ENCODE results near the gene ADGRB3.
"Not testable (repeated sequence)": the region's sequence is repeated elsewhere in the genome, so short reads cannot be mapped to it uniquely, and the experiment has no call there.

Gene ADGRB3

DNA sequence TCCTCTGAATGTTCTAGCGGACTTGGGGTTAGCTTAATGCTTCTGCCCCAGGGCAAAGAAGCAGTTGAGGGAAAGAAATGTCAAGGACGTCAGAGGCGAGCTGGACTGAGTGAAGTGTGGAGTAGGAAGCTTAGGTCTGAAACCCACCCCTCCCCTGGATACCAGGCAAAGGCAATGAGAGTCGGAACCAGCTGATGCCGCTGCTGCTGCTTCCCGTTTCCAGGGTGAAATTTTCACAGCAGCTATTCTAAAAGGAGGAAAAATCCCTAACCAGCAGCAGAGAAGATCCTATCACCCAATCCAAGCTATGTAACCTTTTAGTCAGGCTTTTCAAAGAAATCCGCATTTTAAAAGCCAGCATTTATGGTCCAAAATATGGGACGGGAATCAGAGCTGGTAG lies 597.4 kb downstream of the ADGRB3 start:
- no peak for DNase-seq (ENCODE audit: low read depth in 3 of 3, low spot score in 1 of 3)

GRCh38 chr6:69232911-69233448 lies 597.9 kb downstream of the ADGRB3 start:
- DNase-seq (ENCODE audit: low read depth in 3 of 3, low spot score in 1 of 3): peak in 1 of 3 donors; percentile 18

- no peak for DNase-seq (ENCODE audit: low read depth in 3 of 3, low spot score in 1 of 3)
Observed at GRCh38 chr6:69238067-69238466, 603.0 kb downstream of the ADGRB3 start.

DNA sequence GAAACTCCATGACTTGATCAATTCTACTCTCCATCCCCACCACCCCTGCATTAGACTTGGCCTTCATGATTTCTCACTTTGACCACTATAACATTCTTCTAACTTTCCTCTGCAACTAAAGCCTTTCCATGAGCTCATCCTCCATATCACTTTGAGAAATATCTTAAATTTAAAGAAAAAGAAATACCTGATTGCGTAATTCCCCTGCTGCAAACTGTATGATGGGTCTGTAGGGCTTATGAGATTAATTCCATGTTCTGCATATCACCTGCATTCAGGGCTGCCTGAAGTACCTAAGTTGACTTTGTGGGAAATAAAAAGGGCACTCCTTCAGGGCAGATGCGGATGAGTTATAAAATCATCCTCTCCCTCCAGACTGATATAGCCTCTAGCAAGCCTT lies 611.9 kb downstream of the ADGRB3 start:
- DNase-seq (ENCODE audit: low read depth in 3 of 3, low spot score in 1 of 3): no peak

GRCh38 chr6:69261010-69261409 lies 625.9 kb downstream of the ADGRB3 start:
- no peak for DNase-seq (ENCODE audit: low read depth in 3 of 3, low spot score in 1 of 3)

DNA sequence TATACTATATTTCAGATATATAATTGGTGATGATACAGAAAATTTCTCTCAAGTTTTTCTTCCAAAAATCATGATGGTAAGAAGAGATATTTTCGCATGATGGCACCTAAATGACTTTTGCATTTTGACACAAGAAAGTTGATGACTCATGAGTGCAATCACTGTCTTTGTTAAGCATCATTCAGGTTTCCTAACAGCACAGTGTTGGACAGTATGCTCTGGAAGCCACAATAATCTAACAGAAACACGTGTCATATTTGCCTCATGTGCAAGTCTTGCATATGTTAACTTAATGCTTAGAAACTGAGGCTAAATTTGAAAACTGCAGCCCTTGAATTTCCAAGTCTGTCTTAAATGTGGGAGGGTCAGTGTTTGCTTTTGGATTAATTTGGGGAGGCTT lies 628.2 kb downstream of the ADGRB3 start:
- DNase-seq (ENCODE audit: low read depth in 3 of 3, low spot score in 1 of 3): no peak

GRCh38 chr6:69265090-69265489 lies 630.0 kb downstream of the ADGRB3 start:
- no peak for DNase-seq (ENCODE audit: low read depth in 3 of 3, low spot score in 1 of 3)

GRCh38 chr6:69265706-69266105 lies 630.6 kb downstream of the ADGRB3 start:
- no peak for DNase-seq (ENCODE audit: low read depth in 3 of 3, low spot score in 1 of 3)

DNA sequence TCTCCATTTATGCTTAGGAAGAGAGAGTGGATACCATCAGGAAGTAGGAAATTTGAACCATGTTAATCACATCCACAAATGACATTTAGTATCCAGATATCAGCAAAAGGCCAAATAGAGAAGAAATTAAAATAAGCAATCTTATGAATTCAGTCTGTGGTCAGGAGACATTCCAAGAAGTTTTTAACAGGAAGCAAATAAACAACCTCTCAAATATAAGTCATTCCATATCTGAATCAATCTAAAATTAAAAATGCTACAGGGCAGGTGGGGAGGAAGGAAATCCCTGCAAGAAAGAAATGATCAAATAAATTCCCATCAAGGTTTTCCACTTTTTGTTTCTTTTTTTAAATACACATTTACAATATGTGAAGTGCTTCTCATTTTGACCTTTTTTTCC lies 641.1 kb downstream of the ADGRB3 start:
- DNase-seq (ENCODE audit: low read depth in 3 of 3, low spot score in 1 of 3): no peak

DNA sequence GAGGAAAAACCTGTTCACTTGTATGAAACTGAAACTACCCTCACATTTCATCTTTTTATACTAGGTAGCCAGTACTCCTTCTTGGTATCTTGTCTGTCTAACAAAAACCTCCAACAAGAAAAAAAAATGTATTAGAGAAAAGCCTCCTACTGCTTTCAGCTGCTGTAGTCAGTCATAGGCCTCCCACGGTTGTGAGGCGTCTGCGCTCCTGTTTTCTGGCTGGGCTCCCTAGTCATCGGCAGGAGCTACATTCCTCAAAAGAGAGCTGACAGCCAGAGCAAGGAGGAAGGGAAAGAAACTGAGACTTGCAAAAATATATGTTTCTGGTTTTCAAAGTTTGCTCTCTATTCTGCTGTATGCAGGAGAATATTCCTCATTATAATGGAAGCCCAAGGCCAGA lies 644.7 kb downstream of the ADGRB3 start:
- DNase-seq (ENCODE audit: low read depth in 3 of 3, low spot score in 1 of 3): no peak

GRCh38 chr6:69280858-69281257 lies 645.8 kb downstream of the ADGRB3 start:
- DNase-seq (ENCODE audit: low read depth in 3 of 3, low spot score in 1 of 3): no peak

- no peak for DNase-seq (ENCODE audit: low read depth in 3 of 3, low spot score in 1 of 3)
Observed at GRCh38 chr6:69284176-69284730, 649.2 kb downstream of the ADGRB3 start.

DNA sequence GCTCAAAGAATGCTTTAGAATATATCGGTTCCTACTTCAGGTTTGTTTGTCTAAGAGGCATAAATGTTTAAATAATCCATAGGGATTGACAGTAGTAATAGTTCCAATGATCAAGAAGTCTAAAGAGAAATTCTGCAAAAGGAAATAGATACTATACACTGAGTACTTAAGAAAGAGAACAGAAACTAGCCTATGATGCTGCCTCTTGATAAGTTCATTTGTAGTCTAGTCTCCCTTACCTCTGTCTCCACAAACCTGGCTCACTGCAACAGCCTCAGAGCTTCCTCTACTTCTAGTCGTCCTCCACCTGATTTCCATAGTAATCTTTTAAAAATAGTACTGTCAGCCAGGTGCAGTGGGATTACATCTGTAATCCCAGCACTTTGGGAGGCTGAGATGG lies 650.0 kb downstream of the ADGRB3 start:
- DNase-seq (ENCODE audit: low read depth in 3 of 3, low spot score in 1 of 3): no peak

GRCh38 chr6:69286331-69286730 lies 651.2 kb downstream of the ADGRB3 start:
- no peak for DNase-seq (ENCODE audit: low read depth in 3 of 3, low spot score in 1 of 3)

DNA sequence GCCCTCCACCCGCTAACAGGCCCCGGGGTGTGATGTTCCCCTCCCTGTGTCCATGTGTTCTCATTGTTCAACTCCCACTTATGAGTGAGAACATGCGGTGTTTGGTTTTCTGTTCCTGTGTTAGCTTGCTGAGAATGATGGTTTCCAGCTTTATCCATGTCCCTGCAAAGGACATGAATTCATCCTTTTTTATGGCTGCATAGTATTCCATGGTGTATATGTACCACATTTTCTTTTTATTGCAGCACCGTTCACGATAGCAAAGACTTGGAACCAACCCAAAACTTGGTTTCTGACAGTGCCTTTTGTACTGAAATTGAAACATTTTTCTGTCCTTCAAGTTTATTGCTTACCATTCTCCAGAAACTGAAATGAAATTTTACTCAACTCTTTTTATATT lies 653.1 kb downstream of the ADGRB3 start:
- not testable (repeated sequence) for DNase-seq (ENCODE audit: low read depth in 3 of 3, low spot score in 1 of 3)

DNA sequence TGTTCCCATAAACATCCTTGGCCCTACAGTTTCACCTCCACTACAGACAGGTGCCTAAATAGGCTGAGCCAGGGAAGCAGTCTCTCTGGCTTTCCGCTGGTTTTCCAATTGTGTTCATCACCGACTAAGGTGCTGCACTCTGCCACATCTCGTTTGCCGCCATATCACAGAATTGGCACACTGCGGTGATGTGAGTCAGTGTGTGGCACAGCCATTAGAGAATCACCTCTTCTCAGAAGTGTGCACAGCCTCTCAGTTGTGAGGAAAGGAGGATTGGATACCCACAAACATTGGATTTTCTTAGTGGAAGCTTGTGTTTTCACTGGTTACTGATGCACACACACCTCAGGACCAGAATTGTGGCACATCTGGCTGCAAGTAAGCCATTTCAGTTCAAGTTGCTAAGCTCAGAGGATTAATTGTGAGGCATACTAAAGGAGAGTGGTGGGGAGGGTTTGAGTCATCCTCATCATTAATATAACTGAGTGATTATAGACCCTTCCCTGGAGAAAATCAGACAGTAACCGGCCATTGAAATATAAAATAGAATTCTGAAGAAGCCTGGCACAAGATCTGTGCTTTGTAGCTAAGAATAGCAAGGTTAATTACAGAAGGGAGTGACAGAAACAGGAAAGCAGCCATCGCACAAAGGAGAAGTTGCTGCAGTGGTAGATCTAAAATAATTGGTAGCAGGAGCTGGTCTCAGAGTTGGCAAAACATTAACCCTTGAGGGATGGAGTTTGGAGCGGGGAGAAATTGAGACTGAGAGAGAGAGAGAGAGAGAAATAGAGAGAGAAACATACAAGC lies 654.8 kb downstream of the ADGRB3 start:
- DNase-seq (ENCODE audit: low read depth in 3 of 3, low spot score in 1 of 3): no peak

- no peak for DNase-seq (ENCODE audit: low read depth in 3 of 3, low spot score in 1 of 3)
Observed at GRCh38 chr6:69293471-69293870, 658.4 kb downstream of the ADGRB3 start.

- DNase-seq (ENCODE audit: low read depth in 3 of 3, low spot score in 1 of 3): no peak
Observed at GRCh38 chr6:69294407-69294806, 659.3 kb downstream of the ADGRB3 start.

GRCh38 chr6:69294862-69295261 lies 659.8 kb downstream of the ADGRB3 start:
- no peak for DNase-seq (ENCODE audit: low read depth in 3 of 3, low spot score in 1 of 3)

- DNase-seq (ENCODE audit: low read depth in 3 of 3, low spot score in 1 of 3): no peak
Observed at GRCh38 chr6:69303382-69303781, 668.3 kb downstream of the ADGRB3 start.

DNA sequence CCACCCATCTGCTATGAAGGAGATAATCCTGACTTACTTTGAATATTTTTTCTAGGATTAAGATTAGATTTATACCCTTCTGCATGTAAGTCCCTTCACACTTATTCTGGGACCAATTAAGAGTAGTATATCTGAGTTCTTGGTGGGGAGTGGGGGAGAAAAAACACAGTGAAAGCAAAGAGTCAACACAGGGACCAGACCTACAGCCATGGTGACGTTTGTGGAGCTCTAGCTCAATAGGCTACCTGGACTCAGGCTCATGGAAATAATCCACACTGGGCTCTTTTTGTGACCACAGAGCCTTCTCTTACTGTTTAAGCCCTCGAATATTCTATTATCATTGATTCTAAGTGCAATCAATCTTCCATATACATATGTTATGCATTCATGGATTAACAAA lies 670.4 kb downstream of the ADGRB3 start:
- no peak for DNase-seq (ENCODE audit: low read depth in 3 of 3, low spot score in 1 of 3)

DNA sequence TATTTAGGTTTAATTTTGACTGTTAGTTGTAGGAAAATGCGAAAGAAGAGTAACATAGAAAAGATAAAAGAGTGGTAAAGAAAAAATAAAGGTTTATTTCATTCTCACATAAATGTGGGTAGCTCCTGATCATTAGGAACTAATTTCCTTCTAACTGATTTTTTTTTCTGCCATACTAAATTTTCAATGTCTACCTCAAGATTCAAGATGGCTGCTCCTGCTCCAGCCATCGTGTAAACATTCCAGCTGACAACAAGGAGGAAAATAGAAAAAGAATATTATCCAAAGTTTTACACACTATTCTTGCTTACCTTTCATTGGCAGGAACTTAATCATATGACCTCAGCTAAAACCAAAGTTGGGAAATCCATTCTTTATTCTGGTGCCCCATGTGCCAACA lies 673.5 kb downstream of the ADGRB3 start:
- DNase-seq (ENCODE audit: low read depth in 3 of 3, low spot score in 1 of 3): no peak

- DNase-seq (ENCODE audit: low read depth in 3 of 3, low spot score in 1 of 3): no peak
Observed at GRCh38 chr6:69311888-69312287, 676.8 kb downstream of the ADGRB3 start.

Data from stimulated activated CD4-positive, alpha-beta T cell treated with anti-CD3 and anti-CD28 coated beads, TNF-alpha, amount 100 ng/mL, for 1 hour (primary cell).